Middle frontal gyrus (tissue), 1 donor: ENCODE data around the gene NOCT.
A peak's percentile ranks its signal among the peaks of the same experiment; 100 is the strongest.
"Not testable (repeated sequence)": the region's sequence is repeated elsewhere in the genome, so short reads cannot be mapped to it uniquely, and the experiment has no call there.

Source experiments
- DNase-seq: peaks from one replicate; pipeline ENCODE4 v3.0.0-alpha.2; 2015; ENCODE audit warnings: low spot score; ENCODE audit errors: extremely low spot score

NOCT gene, protein sequence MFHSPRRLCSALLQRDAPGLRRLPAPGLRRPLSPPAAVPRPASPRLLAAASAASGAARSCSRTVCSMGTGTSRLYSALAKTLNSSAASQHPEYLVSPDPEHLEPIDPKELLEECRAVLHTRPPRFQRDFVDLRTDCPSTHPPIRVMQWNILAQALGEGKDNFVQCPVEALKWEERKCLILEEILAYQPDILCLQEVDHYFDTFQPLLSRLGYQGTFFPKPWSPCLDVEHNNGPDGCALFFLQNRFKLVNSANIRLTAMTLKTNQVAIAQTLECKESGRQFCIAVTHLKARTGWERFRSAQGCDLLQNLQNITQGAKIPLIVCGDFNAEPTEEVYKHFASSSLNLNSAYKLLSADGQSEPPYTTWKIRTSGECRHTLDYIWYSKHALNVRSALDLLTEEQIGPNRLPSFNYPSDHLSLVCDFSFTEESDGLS

DNA sequence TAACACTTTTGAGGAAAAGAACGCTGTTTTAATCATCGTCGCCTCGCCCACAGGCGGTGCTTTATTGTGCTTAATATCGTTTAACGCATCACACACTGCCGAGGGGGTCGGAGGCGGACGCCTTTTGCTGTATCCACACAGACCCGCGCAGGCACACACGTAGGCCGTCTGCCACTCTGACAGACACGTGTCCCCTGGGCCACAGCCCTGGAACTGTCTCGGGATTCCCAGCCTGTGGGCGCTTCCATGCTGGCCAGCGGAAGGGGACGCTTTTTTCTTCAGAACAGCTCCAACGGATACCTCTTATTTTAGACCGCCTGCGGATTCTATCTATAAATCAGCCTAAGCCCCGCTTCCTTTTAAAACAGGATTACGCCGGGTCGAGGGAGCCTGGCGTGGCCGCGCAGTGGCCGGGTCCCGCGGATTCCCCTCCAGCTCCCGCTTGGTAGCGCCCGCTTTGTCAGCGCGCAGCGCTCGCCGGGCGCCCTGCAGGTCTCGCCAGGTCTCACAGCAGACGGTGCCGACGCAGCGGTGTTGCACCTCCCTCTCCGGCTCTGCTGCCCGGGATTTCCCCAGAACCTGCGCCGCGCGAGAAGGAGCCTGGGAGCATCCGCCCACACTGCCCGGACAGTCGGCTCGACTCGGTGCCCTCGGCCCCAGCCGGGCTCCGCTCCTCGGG is at the start of gene NOCT:
NOCT (plus strand) TSS at position 513 of the 679 bp plus-strand sequence. CDS start 201 bp downstream, outside the sequence.
- peak; percentile 51 for DNase-seq

DNA sequence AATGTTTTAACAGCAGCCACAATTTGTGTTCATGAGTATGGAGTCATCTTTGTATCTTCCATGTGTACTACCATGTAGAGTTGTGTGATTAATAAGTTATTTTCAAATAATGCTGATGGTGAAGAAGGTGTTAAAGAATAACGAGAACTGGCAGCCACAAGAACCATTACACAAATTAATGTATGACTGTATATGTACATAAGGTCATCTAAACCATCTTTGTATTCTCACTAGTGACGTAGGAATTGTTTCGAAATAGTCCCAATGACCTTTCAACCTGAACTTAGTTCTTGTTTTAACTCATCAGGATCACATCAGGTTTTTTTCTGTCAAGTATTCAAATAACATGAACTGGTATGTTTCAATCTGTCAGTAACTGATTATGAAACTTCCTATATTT is 48.3 kb upstream of the NOCT start:
- no peak for DNase-seq

DNA sequence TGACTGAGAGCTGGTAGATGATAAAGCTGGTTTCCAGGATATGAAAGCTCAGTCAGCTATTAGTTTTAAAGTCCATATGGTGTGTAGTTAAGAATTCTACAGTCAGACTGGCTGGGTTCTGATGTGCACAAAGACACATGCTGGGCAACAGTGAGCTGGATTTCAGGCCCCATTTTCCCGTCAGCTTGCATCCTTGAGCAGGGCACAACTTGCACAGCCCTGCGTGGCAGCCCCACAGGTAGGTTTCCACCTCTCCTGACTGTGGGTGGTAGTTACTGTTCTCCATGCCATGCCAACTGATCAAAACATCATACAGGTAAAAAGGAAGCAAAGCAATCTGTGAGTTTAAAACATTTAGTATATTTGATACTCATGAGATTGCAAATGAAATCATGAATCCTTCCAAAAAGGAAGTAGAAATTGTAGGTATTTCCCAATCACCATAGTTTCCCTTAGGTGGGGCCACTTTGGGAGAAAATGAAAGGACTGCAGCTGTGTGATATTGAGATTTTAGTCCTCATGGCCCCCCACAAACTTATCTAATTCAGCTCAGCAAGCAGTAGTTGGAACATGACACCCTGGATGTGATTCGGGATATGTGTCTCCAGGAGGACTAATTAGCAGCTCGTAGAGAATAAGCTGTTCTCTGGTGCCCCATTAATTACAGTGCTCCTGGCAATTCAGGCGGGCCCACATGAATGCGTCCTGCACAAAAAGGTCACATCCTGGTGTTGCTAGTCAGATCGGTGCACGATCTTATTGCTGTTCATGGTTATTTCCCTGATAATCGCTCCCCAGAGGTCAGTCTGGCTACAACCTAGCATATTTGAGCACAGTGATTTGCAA is 42.4 kb upstream of the NOCT start:
- no peak for DNase-seq

DNA sequence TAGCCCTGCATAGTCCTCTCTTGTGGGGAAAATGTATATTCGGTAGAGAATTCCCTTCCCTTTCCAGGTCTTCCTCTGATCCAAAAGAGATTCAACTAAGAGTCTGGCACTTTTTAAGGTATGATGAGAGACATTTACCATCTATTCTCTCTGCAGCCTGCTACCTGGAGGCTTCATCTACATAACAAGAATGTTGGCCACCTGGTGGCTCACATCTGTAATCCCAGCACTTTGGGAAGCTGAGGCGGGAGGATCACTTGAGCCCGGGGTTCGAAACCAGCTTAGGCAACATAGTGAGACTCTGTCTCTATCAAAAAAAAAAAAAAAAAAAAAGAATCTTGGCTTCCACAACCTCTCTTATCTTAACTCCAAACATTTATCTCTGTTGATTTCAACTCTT is 40.4 kb upstream of the NOCT start:
- DNase-seq, result no peak

DNA sequence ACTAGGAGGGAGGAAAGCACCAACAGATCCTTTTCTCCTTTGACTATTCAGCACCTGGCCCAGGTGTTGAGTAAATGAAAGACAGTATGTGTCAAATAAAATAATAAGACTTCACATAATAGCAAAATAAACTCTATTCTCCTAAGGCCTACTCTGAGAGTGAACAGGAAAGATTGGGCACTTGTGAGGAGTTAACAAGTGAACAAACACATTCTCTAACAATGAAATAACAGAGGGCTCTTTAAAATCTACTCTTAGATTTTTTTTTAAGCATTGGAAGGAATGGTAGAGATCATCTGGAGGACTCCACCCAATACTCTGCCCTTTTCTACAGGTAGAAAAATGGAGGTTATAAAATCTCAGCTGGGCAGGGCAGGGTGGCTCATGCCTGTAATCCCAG is 39.1 kb upstream of the NOCT start:
- DNase-seq, result no peak

DNA sequence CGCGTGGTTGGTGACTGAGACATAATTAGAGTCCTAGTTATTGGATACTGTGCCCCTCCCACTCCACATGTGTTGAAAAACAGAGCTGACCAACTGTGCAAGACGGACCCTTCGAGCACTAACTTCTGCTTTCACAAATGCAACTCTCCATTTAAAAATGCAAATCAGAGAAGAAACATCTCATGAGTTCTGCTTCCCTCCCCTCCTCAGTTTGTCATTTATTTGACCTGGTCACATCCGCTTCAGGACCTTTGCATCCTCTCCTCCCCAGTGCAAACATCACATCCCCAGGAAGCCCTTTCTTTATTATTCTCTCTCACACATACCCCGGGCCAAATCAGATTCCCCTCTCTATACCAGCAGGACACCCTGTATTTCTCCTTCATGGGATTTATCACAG is 38.1 kb upstream of the NOCT start:
- no peak for DNase-seq

DNA sequence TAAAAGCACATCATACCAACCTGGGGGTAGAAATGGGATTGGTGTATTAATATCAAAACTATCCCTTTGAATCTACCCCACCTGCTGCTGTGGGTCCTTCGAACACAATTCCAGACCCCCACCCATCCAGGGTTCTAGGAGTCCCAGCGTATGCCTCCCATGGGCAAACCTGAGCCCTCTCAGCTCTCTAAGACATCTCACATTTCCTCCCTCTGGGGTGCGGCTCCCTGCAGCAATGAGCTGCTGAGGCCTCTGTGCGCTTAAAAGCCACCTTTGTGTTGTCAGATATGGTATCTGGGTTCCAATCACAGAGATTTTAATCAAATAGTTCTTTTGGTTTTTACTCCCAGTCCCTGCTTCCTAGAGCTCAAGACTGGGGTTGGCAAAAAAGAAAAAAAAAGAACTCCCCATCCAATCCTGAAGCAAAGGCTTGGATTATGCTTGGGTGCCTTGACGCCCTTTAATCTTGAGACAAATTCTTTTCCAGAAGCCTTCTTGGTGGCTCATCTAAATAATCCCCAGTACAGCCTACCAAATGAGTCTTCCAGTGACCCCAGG is 37.5 kb upstream of the NOCT start:
- DNase-seq, result no peak

DNA sequence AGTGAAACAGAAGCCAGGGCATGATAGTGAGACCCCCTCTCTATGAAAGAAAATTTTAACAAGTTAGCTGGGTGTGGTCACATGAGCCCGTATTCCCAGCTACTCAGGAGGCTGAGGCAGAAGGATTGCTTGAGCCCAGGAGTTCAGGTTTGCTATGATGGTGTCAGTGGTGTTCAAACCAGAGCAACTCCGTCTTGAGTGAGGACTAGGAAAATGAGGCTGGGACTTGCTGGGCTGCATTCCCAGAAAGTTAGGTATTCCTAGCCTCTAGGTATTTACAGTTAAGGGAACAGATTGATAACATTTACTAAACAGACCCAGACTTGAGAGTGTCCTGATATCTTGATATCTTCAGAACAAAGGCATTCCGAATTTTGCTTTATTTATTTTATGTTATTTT is 37.0 kb upstream of the NOCT start:
- DNase-seq, result no peak

DNA sequence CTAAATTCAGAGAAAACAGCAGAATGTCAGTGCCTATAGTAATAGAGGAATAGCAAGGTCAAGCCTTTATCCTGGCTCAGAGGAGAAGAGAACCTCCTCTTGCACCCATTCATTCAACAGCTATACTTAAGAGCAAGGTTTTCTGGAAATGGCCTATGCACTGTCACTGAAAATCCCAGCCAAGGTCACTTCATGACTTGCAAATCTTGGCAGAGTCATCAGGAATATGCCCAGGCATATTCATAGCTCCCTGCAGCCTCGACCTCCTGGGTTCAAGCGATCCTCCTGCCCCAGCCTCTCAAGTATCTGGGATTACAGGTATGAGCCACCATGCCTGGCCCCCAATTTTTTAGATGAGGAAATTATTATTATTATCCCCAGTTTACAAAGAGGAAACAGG is 35.8 kb upstream of the NOCT start:
- no peak for DNase-seq

DNA sequence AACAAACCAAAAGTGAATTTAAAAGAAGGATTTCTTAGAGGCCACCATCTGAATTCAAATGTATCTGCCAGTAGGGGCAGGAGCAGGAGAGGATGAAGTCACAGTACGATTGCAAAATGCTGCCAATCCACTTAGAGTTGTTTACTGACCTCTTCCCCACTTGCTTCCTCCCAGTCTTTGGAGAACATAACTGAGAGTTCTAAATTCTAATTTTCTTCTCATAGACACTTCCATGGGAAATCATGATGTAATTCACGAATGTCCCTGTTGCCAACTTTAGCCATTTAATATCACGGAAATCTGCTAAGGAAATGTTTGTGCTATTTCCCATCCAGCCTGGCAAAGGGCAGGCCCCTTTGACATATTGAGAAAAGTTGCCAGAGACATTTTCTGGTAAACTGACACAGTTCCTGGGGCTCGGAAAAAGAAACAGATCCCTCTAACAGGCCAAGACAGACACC is 33.6 kb upstream of the NOCT start:
- DNase-seq, result no peak

DNA sequence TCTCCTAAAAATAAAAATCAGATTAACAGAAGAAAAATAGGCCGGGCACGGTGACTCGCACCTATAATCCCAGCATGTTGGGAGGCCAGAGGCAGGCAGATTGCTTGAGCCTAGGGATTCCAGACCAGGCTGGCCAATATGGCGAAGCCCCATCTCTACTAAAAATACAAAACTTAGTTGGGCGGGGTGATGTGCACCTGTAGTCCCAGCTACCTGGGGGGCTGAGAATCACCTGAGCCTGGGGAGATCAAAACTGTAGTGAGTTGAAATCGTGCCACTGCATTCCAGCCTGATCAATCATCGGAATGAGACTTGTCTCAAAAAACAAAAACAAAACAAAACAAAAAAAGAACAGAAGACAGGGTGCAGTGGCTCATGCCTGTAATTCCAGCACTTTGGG is 32.8 kb upstream of the NOCT start:
- no peak for DNase-seq

DNA sequence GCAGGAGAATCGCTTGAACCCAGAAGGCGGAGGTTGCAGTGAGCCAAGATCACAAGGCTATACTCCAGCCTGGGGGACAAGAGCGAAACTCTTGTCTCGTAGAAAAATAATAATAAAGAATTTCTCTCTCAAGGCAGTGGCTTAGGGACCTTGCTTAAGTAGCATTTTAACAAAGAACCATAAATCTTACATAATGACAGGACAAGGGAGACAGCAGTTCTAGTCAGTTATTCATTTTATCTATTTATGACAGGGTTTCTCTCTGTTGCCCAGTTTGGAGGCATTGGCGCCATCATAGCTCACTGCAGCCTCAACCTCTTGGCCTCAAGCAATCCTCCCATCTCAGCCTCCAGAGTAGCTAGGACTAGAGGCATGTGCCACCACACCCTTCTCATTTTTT is 31.9 kb upstream of the NOCT start:
- no peak for DNase-seq

DNA sequence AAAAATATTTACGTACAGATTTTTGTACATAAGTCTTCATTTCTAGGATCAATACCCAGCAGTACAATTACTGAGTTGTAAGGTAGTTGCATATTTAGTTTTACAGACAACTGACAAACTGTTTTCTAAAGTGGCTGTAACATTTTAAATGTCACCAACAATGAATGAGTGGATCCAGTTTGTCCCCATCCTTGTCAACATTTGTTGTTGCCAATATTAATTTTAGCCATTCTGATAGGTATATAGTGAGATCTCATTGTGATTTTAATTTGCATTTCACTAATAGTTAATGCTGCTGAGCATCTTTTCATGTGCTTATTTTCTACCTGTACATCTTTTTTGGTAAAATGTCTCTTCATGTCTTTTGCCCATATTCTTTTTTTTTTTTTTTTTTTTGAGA is 30.9 kb upstream of the NOCT start:
- DNase-seq, result no peak

DNA sequence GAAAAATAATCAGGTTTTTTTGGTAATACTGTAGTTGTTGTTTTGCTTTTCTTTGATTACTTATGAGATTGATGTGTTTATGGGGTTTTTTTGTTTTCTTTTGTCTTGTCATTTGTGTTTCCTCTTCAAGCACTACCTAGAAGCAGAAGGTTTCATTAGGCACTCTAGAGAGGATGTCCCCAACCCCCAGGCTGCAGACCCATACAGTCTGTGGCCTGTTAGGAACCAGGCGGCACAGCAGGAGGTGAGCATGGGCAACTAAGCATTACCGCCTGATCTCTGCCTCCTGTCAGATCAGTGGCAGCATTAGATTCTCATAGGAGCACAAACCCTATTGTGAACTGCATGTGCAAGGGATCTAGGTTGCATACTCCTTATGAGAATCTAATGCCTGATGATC is 22.9 kb upstream of the NOCT start:
- no peak for DNase-seq

DNA sequence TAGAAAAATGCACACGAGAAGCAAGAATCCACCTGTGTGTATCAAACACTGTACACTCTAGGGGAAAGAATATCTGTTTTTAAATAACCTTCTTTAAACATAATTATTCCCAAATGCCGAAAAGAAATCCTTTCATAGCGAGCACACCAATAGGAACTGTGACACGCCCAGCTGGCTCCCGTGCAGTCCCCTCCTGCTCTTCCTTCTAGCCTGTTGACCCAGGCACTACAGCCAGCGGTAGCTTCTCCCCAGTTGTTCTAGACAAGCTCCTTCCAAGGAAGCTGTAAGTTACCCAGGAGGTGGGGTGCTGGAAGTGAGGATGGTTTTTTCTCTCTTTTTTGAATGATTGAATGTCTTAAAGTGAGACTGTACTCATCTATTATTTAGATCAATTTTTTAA is 19.5 kb upstream of the NOCT start:
- no peak for DNase-seq

DNA sequence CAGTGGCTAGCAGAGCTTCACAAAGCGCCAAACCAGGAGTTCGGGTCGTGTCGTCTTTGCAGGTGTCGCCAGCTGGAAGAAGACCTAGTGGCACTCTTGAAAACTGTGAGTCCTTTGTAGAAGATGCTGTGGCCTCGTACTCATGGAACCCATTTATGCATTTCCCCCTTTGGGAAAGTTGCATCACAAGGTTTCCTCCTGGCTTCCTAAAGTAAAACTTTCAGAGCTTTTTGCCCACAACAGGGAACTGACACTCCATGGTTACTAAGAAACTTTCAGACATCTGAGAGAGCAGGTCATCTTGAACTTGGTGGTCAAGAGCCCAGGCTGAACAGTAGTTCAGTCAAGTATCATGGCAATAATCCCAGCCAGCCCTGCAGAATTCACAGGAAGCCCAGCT is 15.9 kb upstream of the NOCT start:
- no peak for DNase-seq

DNA sequence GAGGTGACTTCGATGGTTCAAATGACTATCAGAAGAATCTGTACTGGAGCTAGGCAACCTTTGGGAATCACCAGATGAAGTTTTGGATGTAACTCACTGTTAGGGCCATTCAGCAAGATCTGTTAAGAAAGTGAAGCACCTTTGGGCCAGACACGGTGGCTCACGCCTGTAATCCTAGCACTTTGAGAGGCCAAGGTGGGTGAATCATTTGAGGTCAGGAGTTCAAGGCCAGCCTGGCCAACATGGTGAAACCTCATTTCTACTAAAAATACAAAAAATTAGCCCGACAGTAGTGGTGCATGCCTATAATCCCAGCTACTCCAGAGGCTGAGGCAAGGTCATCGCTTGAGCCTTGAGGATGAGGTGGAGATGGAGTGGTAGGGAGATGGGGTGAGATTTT is 15.4 kb upstream of the NOCT start:
- DNase-seq, result not testable (repeated sequence)

DNA sequence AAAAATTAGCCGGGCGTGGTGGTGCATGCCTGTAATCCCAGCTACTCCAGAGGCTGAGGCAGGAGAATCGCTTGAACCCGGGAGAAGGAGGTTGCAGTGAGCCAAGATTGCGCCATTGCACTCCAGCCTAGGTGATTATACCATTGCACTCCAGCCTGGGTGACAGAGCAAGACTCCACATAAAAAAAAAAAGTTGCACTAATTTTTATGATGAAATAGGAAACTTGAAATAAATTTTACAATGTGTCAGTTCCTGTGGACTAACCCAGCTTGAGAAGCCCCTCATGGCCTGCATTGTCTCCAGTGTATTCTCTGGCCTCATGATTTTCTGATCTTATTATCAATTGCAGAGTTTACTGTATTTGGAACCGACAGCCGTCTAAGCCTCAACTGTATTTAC is 14.2 kb upstream of the NOCT start:
- DNase-seq, result not testable (repeated sequence)

DNA sequence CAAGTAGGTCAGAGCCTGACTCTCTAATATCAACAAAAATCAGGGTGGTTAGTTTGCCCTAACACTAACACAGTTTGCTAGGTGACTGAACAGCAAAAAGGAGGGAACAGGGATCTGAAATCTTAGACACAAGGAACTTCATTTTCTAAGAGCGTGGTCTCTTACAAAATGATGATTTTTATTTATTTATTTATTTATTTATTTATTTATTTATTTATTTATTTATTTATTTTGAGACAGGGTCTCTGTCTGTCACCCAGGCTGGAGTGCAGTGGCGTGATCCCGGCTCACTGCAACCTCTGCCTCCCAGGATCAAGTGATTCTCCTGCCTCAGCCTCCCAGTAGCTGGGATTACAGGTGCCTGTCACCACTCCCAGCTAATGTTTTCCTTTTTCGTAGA is 11.9 kb upstream of the NOCT start:
- DNase-seq, result not testable (repeated sequence)

DNA sequence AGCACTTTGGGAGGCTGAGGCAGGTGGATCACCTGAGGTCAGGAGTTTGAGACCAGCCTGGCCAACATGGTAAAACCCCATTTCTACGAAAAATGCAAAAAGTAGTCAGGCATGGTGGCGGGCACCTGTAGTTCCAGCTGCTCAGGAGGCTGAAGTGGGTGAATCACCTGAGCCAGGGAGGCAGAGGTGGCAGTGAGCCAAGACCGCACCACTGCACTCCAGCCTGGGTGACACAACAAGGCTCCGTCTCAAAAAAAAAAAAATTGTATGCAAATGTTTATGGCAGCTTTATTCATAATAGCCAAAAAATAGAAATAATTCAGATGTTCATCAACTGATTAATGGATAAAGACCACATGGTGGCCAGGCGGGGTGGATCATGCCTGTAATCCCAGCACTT is 9.8 kb upstream of the NOCT start:
- DNase-seq, result no peak

DNA sequence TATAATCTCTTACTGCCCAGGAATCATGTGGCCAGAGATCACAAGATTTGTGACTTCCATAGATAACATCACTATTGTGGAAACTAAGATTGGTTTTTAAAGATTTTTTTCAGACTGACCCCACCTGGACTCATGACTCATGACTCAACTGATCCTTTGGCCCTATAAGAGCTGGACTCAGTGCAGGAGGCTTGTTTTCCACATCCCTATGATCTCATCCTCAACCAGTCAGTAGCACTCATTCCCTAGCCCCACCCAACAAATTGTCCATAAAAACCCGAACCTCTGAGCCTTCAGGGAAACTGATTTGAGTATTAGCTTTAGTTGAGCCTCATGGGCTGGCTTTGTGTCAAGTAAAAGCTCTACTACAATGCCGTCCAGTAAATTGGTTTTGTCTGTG is 7.9 kb upstream of the NOCT start:
- DNase-seq, result no peak

DNA sequence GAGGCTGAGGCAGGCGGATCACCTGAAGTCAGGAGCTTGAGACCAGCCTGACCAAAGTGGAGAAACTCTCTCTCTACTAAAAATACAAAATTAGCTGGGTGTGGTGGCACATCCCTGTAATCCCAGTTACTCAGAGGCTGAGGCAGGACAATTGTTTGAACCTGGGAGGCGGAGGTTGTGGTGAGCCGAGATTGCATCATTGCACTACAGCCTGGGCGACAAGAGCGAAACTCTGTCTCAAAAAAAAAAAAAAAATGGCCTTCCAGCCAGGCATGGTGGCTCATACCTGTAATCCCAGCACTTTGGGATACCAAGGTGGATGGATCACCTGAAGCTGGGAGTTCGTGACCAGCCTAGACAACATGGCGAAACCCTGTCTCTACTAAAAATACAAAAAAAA is 7.3 kb upstream of the NOCT start:
- DNase-seq, result not testable (repeated sequence)
